Measurements from ENCODE around the gene F12. TPM values are rescaled to one million over a fixed set of nuclear protein-coding genes. Genes with fewer than 3 reads are reported as not detected.

Gene F12
- total RNA-seq, 1 donor from 2014 or later, result 1.8 TPM

DNA sequence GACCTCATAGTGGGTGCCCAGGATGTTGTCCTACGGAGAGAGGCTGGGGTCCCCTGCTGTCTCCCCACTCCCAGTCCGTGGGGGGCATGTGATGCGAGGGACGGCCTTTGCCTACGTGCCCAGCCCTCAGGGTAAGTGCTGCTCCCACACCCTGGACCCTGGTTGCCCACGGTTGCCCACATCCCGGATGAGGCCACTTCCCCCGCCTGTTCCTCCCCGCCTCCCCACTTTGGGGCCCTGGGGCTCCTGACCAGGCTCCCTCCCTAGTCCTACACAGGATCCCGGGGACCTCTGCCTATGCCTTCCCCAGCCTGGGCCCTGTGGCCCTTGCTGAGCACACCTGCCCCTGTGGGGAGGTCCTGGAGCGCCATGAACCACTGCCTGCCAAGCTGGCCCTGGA is 23.6 kb downstream of the F12 start:
- no peak overlapping the region for H3K27ac Mint-ChIP-seq (ENCODE audit: unreplicated experiment)

DNA sequence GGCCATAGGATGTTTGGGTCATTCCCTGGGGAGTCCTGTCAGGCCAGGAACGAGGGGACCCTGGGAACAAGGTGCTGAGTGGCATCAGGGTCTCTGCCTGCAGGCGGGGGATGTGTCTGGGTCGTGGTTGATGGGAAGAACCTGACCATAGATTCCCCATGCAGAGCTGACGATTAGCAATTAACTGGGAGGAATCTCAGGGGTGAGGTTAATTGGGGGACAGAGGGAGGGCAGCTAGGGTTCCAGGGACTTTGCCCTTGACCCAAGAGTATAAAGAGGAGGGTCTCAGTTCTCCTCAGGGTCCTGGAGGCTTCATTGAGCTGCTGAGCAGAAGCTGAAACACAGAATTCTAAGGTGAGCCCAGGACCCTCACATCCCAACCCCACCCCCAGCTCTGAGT is 25.2 kb downstream of the F12 start, which contains the start of gene SLC34A1:
TSS of gene SLC34A1 (plus strand) at position 301 of the 400 bp plus-strand sequence. CDS start 1,308 bp downstream, outside the sequence.
- H3K27ac Mint-ChIP-seq (ENCODE audit: unreplicated experiment), result no peak within 1 kb of the TSS
- no peak for DNase-seq (ENCODE audit: low spot score)
- TF ChIP-seq, protein P1, sequence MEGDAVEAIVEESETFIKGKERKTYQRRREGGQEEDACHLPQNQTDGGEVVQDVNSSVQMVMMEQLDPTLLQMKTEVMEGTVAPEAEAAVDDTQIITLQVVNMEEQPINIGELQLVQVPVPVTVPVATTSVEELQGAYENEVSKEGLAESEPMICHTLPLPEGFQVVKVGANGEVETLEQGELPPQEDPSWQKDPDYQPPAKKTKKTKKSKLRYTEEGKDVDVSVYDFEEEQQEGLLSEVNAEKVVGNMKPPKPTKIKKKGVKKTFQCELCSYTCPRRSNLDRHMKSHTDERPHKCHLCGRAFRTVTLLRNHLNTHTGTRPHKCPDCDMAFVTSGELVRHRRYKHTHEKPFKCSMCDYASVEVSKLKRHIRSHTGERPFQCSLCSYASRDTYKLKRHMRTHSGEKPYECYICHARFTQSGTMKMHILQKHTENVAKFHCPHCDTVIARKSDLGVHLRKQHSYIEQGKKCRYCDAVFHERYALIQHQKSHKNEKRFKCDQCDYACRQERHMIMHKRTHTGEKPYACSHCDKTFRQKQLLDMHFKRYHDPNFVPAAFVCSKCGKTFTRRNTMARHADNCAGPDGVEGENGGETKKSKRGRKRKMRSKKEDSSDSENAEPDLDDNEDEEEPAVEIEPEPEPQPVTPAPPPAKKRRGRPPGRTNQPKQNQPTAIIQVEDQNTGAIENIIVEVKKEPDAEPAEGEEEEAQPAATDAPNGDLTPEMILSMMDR (IDR thresholded peaks at IDR 0.05), result no peak
- no peaks in the 10 kb centered on the region for H3K36me3 Mint-ChIP-seq (ENCODE audit: low read depth)
- H3K27me3 Mint-ChIP-seq (ENCODE audit: low read depth), result peaks cover 8% of the 10 kb centered on the region
- H3K4me3 Mint-ChIP-seq (ENCODE audit: unreplicated experiment), result no peak within 1 kb of the TSS
- no peaks in the 10 kb centered on the region for H3K9me3 Mint-ChIP-seq (ENCODE audit: low read depth)
- peaks cover 18% of the 10 kb centered on the region for H3K4me1 Mint-ChIP-seq (ENCODE audit: low read depth)

More for the DNA sequence above, 23.6 kb downstream of the F12 start:
- Mint-ChIP-seq H3K36me3 (ENCODE audit: low read depth) (no peaks in the 10 kb centered on the region), H3K9me3 (ENCODE audit: low read depth) (no peaks in the 10 kb centered on the region), H3K4me3 (ENCODE audit: unreplicated experiment) (no peak overlapping the region), H3K4me1 (ENCODE audit: low read depth) (peaks cover 23% of the 10 kb centered on the region), H3K27me3 (ENCODE audit: low read depth) (peaks cover 8% of the 10 kb centered on the region)
- TF ChIP-seq, protein P1 (IDR thresholded peaks at IDR 0.05), result no peak
- no peak for DNase-seq (ENCODE audit: low spot score)

- Mint-ChIP-seq H3K27ac (ENCODE audit: unreplicated experiment) (no peak overlapping the region), H3K4me1 (ENCODE audit: low read depth) (peaks cover 14% of the 10 kb centered on the region), H3K36me3 (ENCODE audit: low read depth) (no peaks in the 10 kb centered on the region), H3K27me3 (ENCODE audit: low read depth) (peaks cover 8% of the 10 kb centered on the region), H3K9me3 (ENCODE audit: low read depth) (no peaks in the 10 kb centered on the region), H3K4me3 (ENCODE audit: unreplicated experiment) (no peak overlapping the region)
- TF ChIP-seq, protein P1 (IDR thresholded peaks at IDR 0.05), result no peak
- DNase-seq (ENCODE audit: low spot score), result no peak
These were observed 26.2 kb downstream of the F12 start for GRCh38 chr5:177383181-177383580.

GRCh38 chr5:177382423-177383029 is 26.8 kb downstream of the F12 start:
- DNase-seq (ENCODE audit: low spot score), result no peak
- TF ChIP-seq, protein P1 (IDR thresholded peaks at IDR 0.05), result peak; percentile 37
- H3K27me3 Mint-ChIP-seq (ENCODE audit: low read depth), result peaks cover 8% of the 10 kb centered on the region
- peaks cover 14% of the 10 kb centered on the region for H3K4me1 Mint-ChIP-seq (ENCODE audit: low read depth)
- no peak overlapping the region for H3K4me3 Mint-ChIP-seq (ENCODE audit: unreplicated experiment)
- H3K27ac Mint-ChIP-seq (ENCODE audit: unreplicated experiment), result no peak overlapping the region
- no peaks in the 10 kb centered on the region for H3K36me3 Mint-ChIP-seq (ENCODE audit: low read depth)
- no peaks in the 10 kb centered on the region for H3K9me3 Mint-ChIP-seq (ENCODE audit: low read depth)

DNA sequence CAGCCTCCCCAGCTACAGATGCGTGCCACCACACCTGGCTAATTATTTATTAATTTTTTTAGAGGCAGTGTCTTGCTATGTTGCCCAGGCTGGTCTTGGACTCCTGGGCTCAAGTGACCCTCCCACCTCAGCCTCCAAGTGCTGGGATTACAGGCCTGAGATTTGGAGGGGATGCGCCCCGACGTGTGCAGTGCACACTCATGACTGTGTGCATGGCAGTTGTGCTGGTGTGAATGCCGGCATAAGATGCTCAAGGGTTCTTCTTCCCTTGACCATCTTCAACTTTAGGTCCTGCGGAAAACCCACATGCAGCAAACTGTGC is 28.6 kb downstream of the F12 start:
- H3K36me3 Mint-ChIP-seq (ENCODE audit: low read depth), result no peaks in the 10 kb centered on the region
- no peaks in the 10 kb centered on the region for H3K9me3 Mint-ChIP-seq (ENCODE audit: low read depth)
- peaks cover 8% of the 10 kb centered on the region for H3K27me3 Mint-ChIP-seq (ENCODE audit: low read depth)
- TF ChIP-seq, protein P1 (IDR thresholded peaks at IDR 0.05), result no peak
- H3K4me3 Mint-ChIP-seq (ENCODE audit: unreplicated experiment), result no peak overlapping the region
- H3K27ac Mint-ChIP-seq (ENCODE audit: unreplicated experiment), result no peak overlapping the region
- peaks cover 14% of the 10 kb centered on the region for H3K4me1 Mint-ChIP-seq (ENCODE audit: low read depth)
- no peak for DNase-seq (ENCODE audit: low spot score)
